LHCN-M2 (cell line): ENCODE results near the gene TERT. TPM values are rescaled to one million over a fixed set of nuclear protein-coding genes. Genes with fewer than 3 reads are reported as not detected.
"Not testable (repeated sequence)": the region's sequence is repeated elsewhere in the genome, so short reads cannot be mapped to it uniquely, and the experiment has no call there.

Experiments
- DNase-seq: peaks from one replicate; pipeline ENCODE4 v3.0.0-alpha.2; 2012; ENCODE audit warnings: low read depth
- polyA plus RNA-seq: library from polyadenylated mRNA; unstranded; fragments of >200 nt; gene quantifications from one replicate; pipeline ENCODE4 v1.2.1, GENCODE V29; 2012; ENCODE audit warnings: missing spikeins
- total RNA-seq: library from RNA; depleted of rRNA; stranded (reverse); fragments of >200 nt; gene quantifications from 2 replicates; pipeline ENCODE4 v1.2.3, GENCODE V29; 2014; rRNA removed

Gene TERT
- 173 and 177 TPM in 2 replicates for total RNA-seq
- polyA plus RNA-seq, result 205 TPM

DNA sequence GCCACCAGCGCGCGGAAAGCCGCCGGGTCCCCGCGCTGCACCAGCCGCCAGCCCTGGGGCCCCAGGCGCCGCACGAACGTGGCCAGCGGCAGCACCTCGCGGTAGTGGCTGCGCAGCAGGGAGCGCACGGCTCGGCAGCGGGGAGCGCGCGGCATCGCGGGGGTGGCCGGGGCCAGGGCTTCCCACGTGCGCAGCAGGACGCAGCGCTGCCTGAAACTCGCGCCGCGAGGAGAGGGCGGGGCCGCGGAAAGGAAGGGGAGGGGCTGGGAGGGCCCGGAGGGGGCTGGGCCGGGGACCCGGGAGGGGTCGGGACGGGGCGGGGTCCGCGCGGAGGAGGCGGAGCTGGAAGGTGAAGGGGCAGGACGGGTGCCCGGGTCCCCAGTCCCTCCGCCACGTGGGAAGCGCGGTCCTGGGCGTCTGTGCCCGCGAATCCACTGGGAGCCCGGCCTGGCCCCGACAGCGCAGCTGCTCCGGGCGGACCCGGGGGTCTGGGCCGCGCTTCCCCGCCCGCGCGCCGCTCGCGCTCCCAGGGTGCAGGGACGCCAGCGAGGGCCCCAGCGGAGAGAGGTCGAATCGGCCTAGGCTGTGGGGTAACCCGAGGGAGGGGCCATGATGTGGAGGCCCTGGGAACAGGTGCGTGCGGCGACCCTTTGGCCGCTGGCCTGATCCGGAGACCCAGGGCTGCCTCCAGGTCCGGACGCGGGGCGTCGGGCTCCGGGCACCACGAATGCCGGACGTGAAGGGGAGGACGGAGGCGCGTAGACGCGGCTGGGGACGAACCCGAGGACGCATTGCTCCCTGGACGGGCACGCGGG is at the start of gene TERT:
TERT (minus strand) TSS at position 234 of the 815 bp plus-strand sequence; CDS start at position 155, 79 bp downstream.
- DNase-seq, result peak; percentile 35

DNA sequence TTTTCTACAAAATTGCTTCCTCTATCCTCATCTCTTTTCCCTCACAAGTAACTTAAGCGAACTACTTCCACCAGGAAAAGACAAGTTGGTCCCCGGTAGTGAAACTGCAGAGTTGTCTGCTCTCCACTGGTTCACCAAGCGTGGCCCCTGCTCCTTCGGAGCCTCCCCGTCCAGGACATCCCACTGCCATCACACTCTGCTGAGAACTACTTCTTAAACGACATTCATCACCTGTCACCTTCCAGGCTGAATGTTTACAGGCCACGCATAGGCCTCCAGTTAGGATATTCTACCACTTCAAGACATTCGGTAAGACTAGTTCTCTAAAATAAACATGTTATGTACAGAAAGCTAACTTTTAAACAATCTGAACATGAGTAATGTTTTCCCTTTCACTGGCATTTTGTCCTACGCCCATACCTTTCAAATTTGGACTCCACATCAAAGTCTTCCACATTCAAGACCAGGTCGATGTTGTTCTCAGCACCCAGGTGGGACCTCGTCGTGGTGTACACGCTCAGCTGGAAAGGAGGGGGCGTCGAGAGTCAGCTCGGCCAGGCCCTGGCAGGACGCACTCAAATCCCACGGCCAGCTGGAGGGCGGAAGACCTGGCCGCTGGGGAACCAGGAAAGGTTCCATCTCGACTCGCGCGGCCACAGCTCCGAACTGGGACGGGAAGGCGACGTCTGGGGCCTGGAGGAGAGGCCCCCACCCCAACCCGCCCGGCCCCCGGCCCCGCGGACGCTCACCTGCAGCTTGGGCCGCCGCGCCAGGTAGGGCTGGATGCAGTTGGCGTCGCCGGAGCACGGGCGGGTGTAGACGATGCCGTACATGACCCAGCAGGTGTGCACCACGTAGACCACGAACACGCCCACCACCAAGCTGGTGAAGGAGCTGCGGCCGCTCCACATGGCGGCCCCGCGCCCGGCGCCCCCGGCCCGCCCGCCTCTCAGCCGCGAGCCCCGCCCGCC is 49.3 kb upstream of the TERT start:
- DNase-seq, result peak; percentile 9

GRCh38 chr5:1343315-1343751 is 48.5 kb upstream of the TERT start:
- DNase-seq, result no peak

GRCh38 chr5:1342711-1343110 is 47.8 kb upstream of the TERT start:
- DNase-seq, result not testable (repeated sequence)

- DNase-seq, result no peak
These were observed 47.4 kb upstream of the TERT start for GRCh38 chr5:1342268-1342667.

DNA sequence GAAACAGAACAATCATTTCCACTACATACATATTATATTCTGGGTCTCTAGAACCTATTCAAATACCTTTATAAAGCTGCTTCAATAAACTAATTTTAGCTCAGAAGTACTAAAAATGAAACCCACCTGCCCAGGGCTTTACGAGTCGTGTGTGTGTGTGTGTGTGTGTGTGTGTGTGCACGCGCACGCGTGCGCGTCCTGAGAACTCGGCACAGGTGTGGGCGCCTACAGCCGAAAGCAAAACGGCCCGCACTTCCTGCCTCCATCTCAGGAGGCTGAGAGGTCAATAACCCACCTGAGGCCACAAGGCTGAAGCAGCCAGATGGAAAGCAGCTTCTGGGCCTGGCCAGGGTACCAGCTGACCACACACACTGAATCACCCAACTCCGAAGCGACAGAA is 47.0 kb upstream of the TERT start:
- DNase-seq, result no peak

GRCh38 chr5:1339818-1340210 is 44.9 kb upstream of the TERT start:
- not testable (repeated sequence) for DNase-seq

DNA sequence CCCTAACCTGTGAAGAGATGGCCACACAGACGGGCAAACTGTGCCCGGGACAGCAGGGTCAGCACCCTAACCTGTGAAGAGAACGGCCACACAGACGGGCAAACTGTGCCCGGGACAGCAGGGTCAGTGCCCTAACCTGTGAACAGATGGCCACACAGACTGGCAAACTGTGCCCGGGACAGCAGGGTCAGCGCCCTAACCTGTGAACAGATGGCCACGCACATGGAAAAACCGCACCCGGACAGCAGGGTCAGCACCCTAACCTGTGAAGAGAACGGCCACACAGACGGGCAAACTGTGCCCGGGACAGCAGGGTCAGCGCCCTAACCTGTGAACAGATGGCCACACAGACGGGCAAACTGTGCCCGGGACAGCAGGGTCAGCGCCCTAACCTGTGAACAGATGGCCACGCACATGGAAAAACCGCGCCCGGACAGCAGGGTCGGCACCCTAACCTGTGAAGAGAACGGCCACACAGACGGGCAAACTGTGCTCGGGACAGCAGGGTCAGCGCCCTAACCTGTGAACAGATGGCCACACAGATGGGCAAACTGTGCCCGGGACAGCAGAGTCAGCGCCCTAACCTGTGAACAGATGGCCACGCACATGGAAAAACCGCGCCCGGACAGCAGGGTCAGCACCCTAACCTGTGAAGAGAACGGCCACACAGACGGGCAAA is 44.4 kb upstream of the TERT start:
- not testable (repeated sequence) for DNase-seq

GRCh38 chr5:1338506-1339070 is 43.7 kb upstream of the TERT start:
- no peak for DNase-seq

- DNase-seq, result no peak
These were observed 43.3 kb upstream of the TERT start for GRCh38 chr5:1338196-1338490.

DNA sequence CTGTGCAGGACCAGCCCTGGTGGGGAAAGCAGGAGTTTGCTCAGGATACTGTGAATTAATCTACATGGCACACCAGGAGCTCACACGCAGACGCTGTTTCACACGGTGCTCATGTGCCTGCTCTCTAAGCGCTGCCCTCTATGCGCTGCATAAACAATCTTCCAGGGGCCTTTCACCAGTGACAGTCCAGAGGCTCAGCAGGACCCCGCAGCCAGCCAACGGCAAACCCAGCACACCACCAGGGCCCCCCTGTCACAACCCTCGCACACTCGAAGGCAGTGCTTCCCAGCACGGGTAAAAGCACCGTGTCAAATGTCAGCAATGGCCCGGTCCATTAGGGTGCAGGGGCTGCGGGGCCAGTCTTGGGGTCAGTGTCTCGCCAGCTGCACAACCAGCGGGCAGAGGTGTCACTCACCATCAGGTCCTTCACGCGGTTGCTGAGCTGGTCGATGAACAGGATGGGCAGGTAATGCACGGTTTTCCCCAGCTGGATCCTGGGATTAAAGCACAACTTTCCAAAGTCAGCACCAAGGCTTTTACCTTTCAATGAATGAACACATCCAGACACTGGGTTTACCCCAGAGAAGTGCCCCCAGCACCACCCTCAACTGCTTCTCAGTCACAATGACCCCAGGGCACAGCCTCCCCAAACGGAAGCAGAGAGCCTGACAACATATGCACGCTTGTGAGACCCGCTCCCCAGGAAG is 42.8 kb upstream of the TERT start:
- DNase-seq, result no peak

- no peak for DNase-seq
These were observed 42.1 kb upstream of the TERT start for GRCh38 chr5:1336749-1337488.

DNA sequence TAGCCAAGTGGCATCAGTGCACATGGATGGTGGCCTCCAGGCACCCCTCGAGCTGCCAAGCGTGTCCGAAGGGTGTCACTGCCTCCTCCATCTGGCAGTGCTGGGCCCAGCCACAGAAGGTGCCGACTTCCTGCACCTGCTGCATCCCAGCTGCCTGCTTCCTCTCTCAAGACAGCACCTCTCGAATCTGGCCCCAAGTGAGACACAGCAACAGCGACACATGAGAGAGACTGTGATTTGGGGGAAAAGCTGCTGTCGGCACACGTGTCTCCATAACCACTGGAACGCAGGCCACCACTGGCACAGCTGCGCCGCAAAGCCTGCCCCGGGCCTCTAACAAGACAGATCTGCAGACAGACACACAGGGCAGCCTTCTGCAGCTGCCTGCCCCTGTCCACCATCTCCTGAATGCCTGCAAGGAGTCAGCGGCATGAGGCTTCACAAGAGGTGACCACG is 41.3 kb upstream of the TERT start:
- DNase-seq, result no peak

GRCh38 chr5:1335540-1336095 is 40.8 kb upstream of the TERT start:
- no peak for DNase-seq

DNA sequence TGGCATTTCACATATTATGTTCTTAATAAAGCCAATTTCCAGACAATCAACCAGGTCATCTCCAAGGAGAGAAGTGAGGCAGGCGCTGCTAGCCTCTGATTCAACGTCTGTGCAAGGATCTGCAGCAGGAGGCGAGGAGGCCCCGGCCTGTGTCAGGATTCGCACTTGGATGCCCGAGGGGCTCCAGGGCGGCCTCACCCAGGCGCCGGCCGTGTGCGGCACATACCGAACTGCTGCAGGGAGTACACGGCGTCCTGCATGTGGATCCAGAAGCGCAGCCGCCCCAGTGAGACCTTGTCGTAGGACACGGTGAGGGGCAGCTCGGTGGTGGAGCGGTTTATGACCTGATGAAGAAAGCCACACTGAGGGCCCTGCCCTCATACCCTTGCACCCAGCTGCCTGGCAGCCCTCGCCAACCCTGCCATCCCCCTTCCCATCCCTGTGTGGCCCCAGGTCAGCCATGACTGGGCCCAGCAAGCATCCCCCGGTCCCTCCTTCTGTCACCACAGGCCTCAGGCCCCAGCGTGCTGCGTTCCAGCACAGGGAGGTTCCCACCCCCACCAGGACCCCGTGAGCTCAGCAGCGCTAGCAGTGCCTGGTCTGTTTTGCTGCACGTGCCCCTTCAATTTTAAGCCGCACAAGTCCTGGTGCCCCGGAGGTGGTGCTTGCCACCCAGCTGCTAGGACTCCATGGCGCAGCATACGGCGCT is 40.1 kb upstream of the TERT start:
- DNase-seq, result no peak

- no peak for DNase-seq
These were observed 39.1 kb upstream of the TERT start for GRCh38 chr5:1333986-1334385.

DNA sequence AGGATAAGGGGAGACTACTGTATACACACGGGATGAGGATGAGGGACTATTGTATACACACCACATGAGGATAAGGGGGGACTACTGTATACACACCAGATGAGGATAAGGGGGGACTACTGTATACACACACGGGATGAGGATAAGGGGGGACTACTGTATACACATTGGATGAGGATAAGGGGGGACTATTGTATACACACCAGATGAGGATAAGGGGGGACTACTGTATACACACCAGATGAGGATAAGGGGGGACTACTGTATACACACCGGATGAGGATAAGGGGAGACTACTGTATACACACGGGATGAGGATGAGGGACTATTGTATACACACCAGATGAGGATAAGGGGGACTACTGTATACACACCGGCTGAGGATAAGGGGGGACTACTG is 38.4 kb upstream of the TERT start:
- DNase-seq, result peak; percentile 10

DNA sequence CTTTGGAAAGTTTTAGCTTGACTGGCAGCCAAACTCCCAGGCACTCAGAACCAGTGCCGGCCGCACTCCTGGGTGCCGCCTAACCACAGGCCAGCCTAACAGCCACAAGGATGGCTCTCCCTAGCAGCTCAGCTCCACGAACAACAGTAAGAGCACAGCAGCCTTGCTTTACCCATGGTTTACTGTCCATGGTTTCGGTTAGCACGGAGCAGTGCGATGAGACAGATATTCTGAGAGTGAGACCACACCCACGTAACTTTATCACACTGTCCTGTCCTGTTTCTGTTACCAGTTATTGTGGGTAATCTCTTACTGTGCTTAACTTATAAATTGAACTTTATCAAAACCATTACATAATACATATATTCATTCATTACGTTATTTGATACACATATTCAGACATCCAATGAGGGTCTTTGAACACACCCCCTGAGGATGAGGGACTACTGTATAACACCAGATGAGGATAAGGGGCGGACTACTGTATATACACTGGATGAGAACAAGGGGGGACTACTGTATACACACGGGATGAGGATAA is 37.7 kb upstream of the TERT start:
- peak; percentile 54 for DNase-seq

DNA sequence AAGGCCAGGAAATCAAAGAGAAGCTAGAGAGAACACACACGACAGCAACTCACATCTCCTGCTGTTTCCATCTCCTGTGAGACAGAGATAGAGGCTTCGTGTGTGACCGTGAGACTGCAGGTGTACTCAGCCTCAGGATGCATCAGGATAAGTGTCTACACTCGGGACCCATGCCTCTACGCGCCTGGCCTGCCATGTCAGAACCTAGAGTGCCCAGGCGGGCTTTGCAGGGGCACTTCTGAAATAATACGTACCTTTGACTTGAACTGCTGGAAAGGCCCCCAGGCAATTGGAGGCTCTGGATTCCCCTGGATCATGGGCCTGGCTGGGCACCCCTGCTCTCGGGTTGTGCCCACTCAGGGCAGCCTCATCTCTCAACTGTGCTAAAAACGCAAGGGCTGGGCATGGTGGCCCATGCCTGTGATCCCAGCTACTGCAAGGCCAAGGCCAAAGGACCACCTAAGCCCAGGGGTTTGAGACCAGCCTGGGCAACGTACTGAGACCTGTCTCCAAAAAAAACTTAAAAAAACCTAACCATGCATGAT is 37.1 kb upstream of the TERT start:
- no peak for DNase-seq
